Measurements from ENCODE around the gene DKKL1.

The DKKL1 gene

GRCh38 chr19:49419173-49419572 is 55.5 kb downstream of the DKKL1 start:
- Histone ChIP-seq H3K4me2 (ENCODE audit: low read length) (no peak overlapping the region), H3K9me3 (ENCODE audit: insufficient read depth, low read length) (no peaks in the 10 kb centered on the region), H3K79me2 (ENCODE audit: low read length) (no peaks in the 10 kb centered on the region), H3K4me1 (ENCODE audit: low read length) (no peaks in the 10 kb centered on the region), H3K9ac (ENCODE audit: low read length) (no peak overlapping the region), H3K27ac (ENCODE audit: low read length) (no peak overlapping the region), H2AFZ (ENCODE audit: low read depth, low read length) (no peak overlapping the region), H3K27me3 (ENCODE audit: low read depth, low read length) (peaks cover 18% of the 10 kb centered on the region), H4K20me1 (ENCODE audit: insufficient read depth, low read length) (no peaks in the 10 kb centered on the region), H3K4me3 (ENCODE audit: low read length) (no peak overlapping the region), H3K36me3 (replicated peaks; ENCODE audit: low read depth, low read length) (no peaks in the 10 kb centered on the region)
- TF ChIP-seq CTCF (IDR thresholded peaks at IDR 0.05; ENCODE audit: low read depth, low read length) (no peak), EZH2phosphoT487 (IDR thresholded peaks at IDR 0.05; ENCODE audit: low read depth) (no peak)

GRCh38 chr19:49420227-49420626 is 56.5 kb downstream of the DKKL1 start:
- Histone ChIP-seq H3K4me2 (ENCODE audit: low read length) (no peak overlapping the region), H3K27me3 (ENCODE audit: low read depth, low read length) (peaks cover 27% of the 10 kb centered on the region)

GRCh38 chr19:49421039-49421877 is 57.6 kb downstream of the DKKL1 start:
- no peak overlapping the region for H3K4me2 ChIP-seq (ENCODE audit: low read length)
- no peaks in the 10 kb centered on the region for H3K4me1 ChIP-seq (ENCODE audit: low read length)
- no peaks in the 10 kb centered on the region for H3K9me3 ChIP-seq (ENCODE audit: insufficient read depth, low read length)
- H2AFZ ChIP-seq (ENCODE audit: low read depth, low read length) = no peak overlapping the region
- H3K9ac ChIP-seq (ENCODE audit: low read length) = no peak overlapping the region
- no peak overlapping the region for H3K27ac ChIP-seq (ENCODE audit: low read length)
- H3K79me2 ChIP-seq (ENCODE audit: low read length) = no peaks in the 10 kb centered on the region
- no peaks in the 10 kb centered on the region for H4K20me1 ChIP-seq (ENCODE audit: insufficient read depth, low read length)
- H3K27me3 ChIP-seq (ENCODE audit: low read depth, low read length) = peaks cover 38% of the 10 kb centered on the region
- no peak overlapping the region for H3K4me3 ChIP-seq (ENCODE audit: low read length)
- TF ChIP-seq EZH2phosphoT487 (IDR thresholded peaks at IDR 0.05; ENCODE audit: low read depth) = no peak
- no peak for TF ChIP-seq CTCF (IDR thresholded peaks at IDR 0.05; ENCODE audit: low read depth, low read length)
- no peaks in the 10 kb centered on the region for H3K36me3 ChIP-seq (replicated peaks; ENCODE audit: low read depth, low read length)

More at GRCh38 chr19:49420227-49420626, 56.5 kb downstream of the DKKL1 start:
- Histone ChIP-seq H3K9me3 (ENCODE audit: insufficient read depth, low read length) (no peaks in the 10 kb centered on the region), H3K9ac (ENCODE audit: low read length) (no peak overlapping the region), H3K4me3 (ENCODE audit: low read length) (no peak overlapping the region), H2AFZ (ENCODE audit: low read depth, low read length) (no peak overlapping the region), H3K4me1 (ENCODE audit: low read length) (no peaks in the 10 kb centered on the region), H3K79me2 (ENCODE audit: low read length) (no peaks in the 10 kb centered on the region), H4K20me1 (ENCODE audit: insufficient read depth, low read length) (no peaks in the 10 kb centered on the region), H3K36me3 (replicated peaks; ENCODE audit: low read depth, low read length) (no peaks in the 10 kb centered on the region), H3K27ac (ENCODE audit: low read length) (no peak overlapping the region)
- TF ChIP-seq CTCF (IDR thresholded peaks at IDR 0.05; ENCODE audit: low read depth, low read length) (no peak), EZH2phosphoT487 (IDR thresholded peaks at IDR 0.05; ENCODE audit: low read depth) (no peak)

- H4K20me1 ChIP-seq (ENCODE audit: insufficient read depth, low read length) = no peaks in the 10 kb centered on the region
- no peak overlapping the region for H3K9ac ChIP-seq (ENCODE audit: low read length)
- no peaks in the 10 kb centered on the region for H3K4me1 ChIP-seq (ENCODE audit: low read length)
- H3K79me2 ChIP-seq (ENCODE audit: low read length) = no peaks in the 10 kb centered on the region
- H3K4me3 ChIP-seq (ENCODE audit: low read length) = no peak overlapping the region
- H3K27me3 ChIP-seq (ENCODE audit: low read depth, low read length) = peaks cover 43% of the 10 kb centered on the region
- H3K27ac ChIP-seq (ENCODE audit: low read length) = no peak overlapping the region
- no peaks in the 10 kb centered on the region for H3K9me3 ChIP-seq (ENCODE audit: insufficient read depth, low read length)
- no peak overlapping the region for H2AFZ ChIP-seq (ENCODE audit: low read depth, low read length)
- TF ChIP-seq EZH2phosphoT487 (IDR thresholded peaks at IDR 0.05; ENCODE audit: low read depth) = no peak
- TF ChIP-seq CTCF (IDR thresholded peaks at IDR 0.05; ENCODE audit: low read depth, low read length) = no peak
- no peaks in the 10 kb centered on the region for H3K36me3 ChIP-seq (replicated peaks; ENCODE audit: low read depth, low read length)
- H3K4me2 ChIP-seq (ENCODE audit: low read length) = no peak overlapping the region
These were observed 58.2 kb downstream of the DKKL1 start for GRCh38 chr19:49421878-49422202.

All from OCI-LY3 (cell line).